NCI-H226 (cell line): ENCODE results near the gene PANK4.
"Not testable (repeated sequence)": the region's sequence is repeated elsewhere in the genome, so short reads cannot be mapped to it uniquely, and the experiment has no call there.

ENCODE experiments used
- DNase-seq: peaks from one replicate; pipeline ENCODE4 v3.0.0-alpha.2; 2015

The PANK4 gene

DNA sequence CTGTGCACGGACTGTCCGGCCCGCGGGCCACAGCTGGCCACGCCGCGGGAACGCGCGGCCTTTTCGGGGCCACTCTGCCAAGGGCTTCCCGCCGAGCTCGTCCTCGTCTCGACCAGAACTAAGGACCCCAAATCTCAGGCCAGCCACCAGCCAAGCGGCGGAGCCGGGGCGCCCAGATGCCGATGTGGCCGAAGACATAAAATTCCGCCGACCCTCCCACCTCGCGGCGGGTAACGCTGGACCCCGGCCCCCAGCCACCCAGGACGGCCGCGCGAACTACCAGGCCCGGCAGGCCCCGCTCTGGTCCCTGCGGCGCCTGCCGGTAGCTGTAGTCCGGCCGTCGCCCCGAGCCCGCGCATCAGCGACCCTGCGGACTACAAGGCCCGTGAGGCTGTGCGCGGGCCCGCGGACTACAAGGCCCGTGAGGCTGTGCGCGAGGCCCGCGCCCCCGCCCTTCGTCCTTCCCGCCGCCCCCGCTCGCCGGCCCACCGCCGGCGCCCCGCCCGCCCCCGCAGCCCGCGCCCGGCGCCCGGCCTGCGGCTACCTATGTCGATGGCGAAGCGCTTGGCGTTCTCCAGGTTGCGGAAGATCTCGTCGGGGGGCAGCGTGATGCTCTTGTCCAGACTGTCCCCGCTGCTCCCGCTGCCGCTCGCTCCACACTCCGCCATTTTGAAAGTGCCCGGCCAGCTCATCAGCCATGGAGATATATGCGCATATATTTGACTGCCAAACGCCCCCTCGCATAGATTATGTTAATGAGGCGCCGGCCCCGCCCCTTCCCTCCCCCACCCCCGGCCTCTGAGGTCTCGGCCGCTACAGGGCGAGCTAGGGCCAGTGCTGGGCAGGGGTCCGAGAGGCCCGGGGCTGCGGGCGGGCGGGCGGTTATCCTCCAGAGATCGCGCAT, at the start of gene PANK4:
Gene PANK4 (minus strand): TSS at position 677 of the 904 bp plus-strand sequence. CDS start 9 bp downstream, at position 668.
- peak; percentile 90 for DNase-seq

DNA sequence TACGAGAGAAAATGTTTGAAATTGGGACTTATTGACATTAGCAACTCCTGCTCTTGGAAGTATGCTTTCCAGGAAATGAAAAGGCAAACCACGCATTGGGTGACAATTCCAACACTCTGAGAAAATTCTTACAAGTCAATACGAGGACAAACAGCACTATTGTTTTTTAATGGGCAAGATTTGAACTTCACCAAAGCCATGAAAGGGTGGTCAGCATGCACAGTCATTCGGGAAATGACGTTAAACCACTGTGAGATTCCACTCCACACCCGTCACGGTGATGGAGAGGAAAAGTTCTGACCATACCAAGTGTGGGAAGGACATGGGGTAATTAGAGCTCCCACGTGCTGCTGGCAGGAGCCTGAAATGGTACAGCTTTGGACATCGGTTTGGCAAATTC, 48.0 kb upstream of the PANK4 start:
- peak; percentile 9 for DNase-seq

DNA sequence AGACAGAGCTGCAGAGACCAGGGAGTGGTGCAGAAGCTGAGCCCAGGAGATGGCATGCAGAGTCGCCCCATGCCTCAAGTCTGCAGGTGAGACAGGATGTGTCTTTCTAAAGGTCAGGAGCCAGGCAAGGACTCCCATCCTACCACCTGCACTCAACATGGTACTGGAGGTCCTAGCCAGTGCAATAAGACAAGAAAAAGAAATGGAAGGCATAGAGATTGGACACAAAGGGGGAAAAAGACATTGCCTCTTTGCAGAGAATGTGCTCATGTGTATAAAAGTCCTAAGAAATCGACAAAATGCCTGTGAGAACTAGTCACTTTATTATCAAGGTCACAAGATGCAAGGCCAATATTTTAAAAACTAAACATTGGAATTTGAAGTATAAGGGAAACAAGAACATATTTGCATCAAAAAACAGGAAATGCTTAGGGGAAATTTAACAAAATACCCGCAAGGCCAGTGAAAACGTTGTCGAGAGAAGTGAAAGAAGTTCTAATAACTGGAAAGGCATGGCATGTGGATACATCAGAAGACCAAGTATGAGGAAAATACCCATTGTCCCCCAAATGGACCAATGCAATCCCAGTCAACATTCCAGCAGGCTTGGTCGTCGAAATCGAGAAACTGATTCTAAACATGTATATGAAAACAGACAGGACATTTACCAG, 47.0 kb upstream of the PANK4 start:
- no peak for DNase-seq

DNA sequence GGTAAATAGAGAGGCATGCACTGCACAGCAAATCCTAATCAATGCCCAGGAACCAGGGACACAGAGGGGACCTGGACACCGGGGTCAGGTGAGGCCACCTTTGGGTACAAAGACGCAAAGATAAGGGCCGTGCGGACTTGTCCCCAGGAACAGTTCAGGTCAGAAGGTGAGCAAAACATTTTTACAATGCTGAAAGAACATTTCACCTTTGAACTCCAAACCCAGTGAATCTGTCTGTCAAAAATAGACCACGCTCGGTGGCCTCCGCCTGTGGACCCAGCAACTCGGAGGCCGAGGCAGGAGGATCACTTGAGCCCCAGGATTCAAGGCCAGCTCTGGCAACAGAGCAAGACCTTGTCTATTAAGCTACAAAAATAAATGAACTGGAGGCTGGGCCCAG, 45.0 kb upstream of the PANK4 start:
- no peak for DNase-seq

DNA sequence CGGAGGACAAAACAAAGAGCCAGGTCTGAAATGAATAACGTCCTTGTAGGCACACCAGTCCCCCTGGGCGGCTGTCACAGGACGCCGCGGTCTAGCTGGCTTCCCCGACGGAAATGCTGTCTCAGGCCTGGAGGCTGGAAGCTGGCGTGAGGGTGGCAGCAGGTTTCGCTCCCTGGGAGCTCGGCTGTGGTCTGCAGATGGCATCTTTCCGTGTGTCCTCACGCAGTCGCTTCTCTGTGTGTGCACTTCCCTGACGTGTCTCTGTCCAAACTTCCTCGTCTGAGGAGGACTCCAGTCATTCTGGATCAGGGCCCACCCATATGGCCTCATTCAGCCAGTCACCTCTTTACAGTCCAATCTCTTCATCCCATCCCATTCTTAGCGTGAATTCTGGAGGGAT, 43.9 kb upstream of the PANK4 start:
- DNase-seq = no peak

DNA sequence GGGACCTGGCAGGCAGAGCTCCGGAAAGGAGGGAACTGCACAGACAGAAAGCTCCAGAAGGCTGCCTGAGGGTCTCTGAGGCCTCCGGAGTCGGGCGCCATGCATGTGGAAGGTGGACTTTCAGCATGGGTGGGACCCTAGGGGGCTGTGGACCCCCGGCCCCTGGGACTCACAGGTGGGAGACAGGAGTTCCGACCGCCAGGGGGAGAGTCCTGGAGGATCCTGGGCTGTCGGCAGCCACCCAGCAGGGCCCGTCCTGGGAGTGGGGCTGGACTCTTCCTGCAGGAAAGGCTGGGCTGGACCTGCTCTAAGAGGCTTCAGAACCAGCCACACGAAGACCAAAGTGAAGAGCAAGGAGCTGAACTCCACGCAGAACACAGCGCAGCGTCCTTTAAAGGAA, 43.3 kb upstream of the PANK4 start:
- not testable (repeated sequence) for DNase-seq

DNA sequence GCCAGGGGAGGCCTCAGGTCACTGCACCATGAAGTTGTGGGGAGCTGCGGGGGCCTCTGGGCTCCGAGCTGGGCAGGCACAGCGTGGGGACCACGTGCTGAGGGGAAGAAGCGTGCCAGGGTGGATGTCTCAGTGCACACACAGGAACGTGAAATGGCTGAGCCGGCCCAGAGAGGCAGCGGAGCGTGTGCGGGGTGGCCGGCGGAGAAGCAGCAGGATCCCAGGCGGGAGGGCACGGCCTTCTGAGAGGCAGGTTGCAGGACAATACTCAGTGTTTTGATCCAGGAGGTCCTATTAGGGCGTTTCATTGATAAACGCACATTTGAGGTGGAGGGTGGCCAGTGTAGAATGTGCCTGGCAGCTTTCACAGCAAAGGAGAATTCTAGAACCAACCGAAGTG, 42.7 kb upstream of the PANK4 start:
- no peak for DNase-seq

DNA sequence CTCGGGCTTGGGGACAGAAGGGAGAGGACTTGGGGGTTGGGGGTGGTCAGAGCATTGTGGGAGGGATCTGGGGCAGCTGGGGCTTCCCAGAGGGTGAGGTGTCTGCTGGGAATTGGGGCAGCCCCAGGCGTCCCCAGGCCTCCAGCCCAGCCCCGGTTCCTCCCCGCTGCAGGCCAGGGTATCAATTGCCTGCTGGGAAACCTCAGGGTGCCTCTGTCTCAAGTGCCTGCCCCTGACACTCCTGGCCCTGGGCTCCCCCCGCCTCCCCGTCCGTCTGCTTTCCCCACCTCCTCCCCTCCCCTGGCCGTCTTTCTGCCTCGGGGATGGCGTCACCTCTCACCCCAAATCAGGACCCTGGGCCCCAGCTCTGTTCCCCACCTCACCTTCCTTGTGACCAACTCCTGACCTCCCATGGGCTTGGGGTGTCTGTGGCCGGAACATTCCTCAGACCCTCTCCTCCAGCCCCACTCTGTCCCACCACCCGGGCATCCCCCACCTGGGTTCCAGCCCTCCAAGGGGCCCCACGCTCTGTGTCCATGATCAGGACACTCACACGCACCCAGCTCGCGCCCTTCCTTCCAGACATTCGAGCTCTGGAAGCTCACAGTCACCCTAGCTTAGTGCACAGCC, 41.9 kb upstream of the PANK4 start:
- not testable (repeated sequence) for DNase-seq

DNA sequence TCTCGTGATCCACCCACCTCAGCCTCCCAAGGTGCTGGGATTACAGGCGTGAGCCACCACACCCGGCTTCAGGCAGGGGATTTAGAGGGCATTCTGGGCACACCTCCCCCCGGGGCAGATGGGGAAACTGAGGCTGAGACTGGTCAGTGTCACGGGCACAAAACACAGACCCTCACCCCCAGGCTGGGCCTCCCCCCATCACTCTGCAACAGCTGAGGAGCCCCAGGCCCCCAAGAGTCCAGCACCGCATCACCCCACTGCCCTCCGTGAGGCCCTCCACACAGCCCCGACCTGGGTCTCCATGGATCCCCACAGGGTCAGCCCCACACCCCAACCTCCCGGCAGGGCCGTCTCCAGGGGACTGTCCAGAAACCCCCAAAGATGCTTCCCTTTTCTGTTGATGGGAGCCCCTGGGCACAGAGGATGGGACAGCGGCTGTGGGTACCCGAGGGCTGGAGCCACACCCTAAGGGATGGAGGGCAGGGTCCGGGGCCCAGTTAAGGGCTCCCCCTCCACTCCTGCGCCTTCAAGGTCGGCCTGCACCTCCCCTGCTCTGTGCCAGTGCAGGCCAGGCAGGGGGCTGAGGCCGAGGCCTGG, 40.8 kb upstream of the PANK4 start:
- no peak for DNase-seq

DNA sequence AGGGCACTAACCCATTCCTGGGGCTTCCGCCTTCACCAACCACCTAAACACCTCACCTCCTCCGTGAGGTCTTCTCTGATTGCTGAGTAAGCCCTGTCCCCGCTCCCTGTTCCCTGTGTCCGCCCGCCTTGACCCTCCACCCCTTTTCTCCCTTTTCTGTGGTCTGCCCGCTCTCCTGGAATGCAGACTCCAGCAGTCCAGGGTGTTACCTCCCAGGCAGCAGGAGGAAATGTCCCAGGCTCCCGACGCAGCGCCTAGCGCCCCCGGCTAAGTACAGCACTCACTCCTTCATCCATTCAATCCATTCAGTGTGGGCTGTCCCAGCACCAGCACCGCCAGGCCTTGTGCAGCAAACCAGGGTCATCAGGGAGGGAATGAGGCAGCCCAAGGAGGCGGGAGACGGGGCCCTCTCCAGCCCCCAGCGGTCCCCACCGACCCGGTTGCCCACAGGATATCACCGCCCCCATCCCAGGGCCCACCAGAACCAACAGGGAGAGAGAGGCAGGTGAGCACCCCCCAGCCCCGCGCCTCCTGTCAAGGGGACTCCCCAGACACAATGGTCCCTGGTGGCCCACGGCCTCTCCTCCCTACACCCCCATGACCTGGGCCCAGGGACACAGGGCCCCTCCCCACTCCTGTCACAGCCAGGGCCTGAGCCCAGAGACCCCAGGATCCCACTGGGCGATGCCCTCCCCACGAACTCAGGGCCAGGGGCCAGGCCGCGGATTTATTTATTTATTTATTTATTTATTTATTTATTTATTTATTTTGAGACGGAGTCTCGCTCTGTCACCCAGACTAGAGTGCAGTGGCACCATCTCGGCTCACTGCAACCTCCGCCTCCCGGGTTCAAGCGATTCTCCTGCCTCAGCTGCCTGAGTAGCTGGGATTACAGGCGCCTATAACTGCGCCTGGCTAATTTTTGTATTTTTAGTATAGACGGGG, 40.0 kb upstream of the PANK4 start:
- DNase-seq = no peak

DNA sequence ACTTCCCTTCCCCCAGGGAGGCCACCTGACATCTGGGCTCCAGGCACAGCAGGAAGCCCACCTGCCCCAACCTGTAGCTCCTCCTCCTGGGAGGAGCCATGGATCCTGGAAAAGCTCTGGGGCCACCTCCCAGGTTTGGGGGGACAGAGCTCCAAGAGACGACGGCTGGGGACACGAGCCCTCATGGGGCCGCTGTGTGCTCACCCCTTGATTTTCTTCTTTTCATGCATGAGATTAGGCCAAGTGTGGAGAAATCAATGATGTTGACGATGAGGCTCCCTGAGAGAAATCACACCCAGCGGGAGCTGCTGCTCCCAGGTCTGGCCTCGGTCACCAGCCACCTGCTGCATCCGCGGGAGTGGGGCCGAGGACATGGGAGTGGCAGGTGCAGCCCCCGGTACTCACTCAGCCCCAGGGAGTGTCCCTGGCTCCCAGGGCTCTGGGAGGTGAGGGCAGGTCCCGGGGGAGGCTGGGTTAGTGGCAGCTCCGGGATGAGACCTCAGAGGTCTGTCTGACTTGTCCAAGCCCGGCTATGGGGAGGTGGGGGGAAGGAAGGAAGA, 38.5 kb upstream of the PANK4 start:
- no peak for DNase-seq

DNA sequence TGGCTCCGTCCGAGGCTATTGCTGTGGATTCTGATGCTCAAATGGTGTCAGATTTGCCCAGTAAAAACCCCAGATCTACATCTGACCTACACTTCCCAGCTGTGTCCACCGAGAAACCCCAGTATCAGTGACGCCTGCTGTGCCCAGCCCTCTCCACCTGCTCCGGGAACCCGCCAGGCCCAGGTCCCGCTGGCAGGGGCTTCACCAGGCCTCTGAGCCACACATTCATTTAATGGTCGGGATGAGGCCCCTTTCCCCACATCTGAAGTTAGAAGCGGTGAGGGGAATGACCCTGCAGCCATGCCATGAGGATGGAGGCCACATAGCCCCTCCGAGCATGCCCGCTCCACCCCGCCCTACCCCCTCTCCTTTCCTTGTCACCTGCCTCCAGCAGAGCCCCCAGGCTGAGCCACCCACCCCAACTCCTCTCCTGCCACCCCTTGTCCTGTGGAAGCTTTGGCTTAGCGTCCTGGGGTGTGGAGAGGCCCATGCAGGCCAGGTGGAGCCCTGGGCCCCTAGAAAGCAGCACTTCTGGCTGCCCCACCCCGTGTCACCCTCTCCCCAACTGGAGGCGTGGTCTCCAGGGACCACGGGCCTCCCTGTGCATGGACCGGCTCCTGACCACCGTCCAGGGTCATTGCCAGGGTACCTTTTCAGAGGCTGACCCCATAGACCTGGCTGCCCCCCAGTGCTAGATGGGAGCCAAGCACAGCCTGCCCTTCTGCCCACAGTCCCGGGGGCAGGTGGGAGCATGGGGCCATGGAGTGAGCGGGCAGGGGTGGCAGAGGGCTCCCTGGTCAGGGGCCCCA, 37.8 kb upstream of the PANK4 start:
- no peak for DNase-seq

DNA sequence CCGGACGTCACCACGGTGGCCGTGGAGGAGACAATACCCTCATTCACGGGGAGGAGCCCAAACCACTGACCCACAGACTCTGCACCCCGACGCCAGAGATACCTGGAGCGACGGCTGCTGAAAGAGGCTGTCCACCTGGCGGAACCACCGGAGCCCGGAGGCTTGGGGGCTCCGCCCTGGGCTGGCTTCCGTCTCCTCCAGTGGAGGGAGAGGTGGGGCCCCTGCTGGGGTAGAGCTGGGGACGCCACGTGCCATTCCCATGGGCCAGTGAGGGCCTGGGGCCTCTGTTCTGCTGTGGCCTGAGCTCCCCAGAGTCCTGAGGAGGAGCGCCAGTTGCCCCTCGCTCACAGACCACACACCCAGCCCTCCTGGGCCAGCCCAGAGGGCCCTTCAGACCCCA, 36.8 kb upstream of the PANK4 start:
- no peak for DNase-seq

DNA sequence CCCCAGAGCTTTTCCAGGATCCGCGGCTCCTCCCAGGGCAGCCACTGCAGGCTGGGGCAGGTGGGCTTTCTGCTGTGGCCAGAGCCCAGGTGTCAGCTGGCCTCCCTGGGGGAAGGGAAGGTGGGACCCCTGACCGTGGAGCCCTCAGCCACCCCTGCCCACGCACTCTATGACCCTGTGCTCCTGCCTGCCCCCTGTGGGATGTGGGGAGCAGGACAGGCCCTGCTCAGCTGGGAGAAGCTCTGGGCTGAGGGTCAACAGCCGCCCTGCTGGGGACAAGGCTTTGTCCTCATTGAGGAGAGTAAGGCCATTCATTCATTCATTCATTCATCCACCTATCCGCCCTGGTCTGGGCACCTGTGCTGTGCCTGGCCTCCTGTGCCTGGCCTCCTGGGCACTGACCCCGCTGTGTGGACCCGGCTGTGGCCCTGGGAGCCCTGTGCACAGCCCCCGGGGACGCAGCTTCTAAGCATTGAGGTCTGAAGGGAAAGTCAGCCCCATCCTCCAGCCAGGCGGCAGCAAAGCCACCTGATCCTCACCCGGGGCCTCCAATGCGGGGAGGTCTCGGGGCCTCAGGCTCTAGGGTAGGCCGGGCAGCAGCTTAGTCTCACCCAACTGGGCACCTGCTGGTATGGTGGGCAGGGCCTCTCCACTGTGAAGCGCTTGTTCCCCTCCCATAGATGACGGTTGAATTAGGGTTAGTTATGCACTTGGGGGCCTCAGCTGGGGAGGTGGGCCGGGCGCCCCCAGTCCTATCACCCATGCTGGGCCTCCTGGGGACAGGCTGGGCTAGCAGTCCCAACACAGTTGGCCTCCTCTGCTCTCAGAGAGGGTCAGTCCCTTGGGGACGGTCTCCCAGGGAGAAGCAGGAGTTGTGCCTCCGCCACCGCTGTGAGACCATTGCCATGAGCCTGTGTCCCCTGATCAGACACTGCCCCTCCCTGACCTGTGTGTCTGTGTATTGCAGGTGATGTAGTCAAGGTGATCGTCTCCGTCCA, 35.8 kb upstream of the PANK4 start:
- DNase-seq = no peak

DNA sequence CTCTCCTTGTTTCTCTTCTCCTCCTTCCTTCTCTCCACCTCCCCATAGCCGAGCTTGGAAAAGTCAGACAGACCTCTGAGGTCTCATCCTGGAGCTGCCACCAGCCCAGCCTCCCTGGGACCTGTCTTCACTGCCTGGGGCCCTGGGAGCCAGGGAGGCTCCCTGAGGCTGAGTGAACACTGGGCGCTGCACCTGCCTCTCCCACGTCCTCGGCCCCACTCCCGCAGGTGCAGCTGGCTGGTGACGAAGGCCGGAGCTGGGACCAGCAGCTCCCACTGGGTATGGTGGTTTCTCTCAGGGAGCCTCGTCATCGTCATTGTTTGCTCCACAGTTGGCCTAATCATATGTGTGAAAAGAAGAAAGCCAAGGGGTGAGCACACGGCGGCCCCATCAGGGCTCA, 35.0 kb upstream of the PANK4 start:
- DNase-seq = no peak

DNA sequence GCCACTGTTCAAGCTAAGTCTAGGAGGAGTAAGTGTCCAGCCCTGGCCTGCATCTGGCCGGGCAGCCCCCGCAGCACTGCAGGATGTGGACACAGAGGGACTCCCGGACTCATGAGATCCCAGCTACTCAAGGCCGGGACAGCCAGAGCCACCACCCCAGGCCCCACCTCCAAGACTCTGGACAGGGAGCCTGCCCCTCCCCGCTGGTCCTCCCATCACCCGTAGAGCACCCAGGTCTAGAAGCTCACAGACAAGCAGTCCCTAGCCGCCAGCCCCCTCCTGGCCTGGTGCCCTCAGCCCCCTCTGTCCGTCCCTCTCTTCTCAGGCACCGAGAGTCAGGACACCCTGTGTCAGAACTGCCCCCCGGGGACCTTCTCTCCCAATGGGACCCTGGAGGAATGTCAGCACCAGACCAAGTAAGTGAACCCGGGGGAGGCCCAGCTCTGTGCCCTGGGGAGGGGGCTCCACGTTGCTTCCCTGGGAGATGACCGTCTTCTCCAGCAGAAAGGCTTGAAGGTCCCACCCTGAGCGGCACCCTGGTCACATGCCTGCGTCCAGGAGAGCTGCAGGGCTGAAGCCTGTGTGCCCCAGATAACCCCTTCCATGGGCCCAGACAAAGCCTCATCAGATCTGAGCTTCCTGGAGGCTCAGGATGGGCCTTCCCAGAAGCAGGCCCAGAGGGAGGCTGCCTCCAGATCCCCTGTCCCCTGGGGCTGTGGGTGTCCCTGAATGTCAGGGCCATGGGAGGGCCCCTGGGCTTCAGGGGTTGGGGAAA, 34.1 kb upstream of the PANK4 start:
- no peak for DNase-seq

DNA sequence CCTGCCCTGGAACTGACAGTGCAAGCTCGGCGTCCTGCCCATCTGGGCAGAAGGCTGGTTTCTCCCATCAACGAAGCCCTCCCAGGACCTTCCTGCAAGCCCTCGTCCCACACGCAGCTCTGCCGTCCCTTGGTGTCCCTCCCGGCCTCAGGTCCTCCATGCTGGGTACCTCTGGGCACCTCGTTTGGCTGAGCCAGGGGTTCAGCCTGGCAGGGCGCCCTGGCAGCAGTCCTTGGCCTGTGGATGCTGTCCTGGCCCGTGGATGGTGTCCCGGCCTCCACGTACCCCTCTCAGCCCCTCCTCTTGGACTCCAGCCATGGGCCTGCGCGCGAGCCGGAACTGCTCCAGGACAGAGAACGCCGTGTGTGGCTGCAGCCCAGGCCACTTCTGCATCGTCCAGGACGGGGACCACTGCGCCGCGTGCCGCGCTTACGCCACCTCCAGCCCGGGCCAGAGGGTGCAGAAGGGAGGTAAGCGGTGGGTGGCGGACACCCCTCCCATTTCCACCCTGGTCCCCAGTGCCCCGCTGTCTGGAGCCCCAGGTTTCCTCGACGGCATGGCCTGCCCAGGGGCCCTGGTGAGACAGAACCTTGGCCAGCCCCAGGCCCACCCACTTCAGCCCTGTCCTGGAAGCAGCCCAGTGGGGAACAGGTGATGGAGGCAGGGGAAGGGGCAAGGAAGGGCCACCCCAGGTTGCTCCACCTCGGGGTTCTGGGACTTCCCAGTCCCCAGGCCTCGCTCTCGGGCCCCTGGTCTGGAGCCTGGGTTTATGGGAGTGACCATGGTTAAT, 33.3 kb upstream of the PANK4 start:
- no peak for DNase-seq

DNA sequence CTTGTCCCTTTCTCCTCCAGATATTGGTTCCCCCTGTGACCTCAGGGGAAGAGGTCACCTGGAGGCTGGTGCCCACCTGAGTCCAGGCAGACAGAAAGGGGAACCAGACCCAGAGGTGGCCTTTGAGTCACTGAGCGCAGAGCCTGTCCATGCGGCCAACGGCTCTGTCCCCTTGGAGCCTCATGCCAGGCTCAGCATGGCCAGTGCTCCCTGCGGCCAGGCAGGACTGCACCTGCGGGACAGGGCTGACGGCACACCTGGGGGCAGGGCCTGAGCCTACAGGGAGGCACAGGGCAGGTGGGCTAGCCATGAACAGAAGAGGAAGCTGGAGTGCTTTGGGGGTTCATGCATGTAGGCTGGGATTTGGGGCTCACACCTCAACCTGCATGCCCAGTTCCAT, 32.5 kb upstream of the PANK4 start:
- DNase-seq = no peak
